HL-60 (cell line): ENCODE measurements around the gene FBXL15.

Source experiments
- DNase-seq, 2 experiments: peaks; one replicate each; pipeline ENCODE4 v3.0.0-alpha.2; 2010 to 2020; ENCODE audit warnings: low read depth in 1 of 2, low spot score in 1 of 2
- H3K27ac ChIP-seq: fragments of 250-450 bp; sonication (Bioruptor Pico); replicated peaks from 2 replicates; pipeline ENCODE4 v1.5.1; 2020; ENCODE audit warnings: mild to moderate bottlenecking, moderate library complexity
- H3K27me3 ChIP-seq: fragments of 250-450 bp; sonication (Bioruptor Pico); 2 replicates; pipeline ENCODE4 v1.5.1; 2021; ENCODE audit warnings: mild to moderate bottlenecking, moderate library complexity; ENCODE audit not compliant: insufficient read depth, poor library complexity, severe bottlenecking
- H3K4me3 ChIP-seq: replicated peaks from 2 replicates; pipeline ENCODE4 v1.5.1; 2011; ENCODE audit warnings: mild to moderate bottlenecking, control low read depth, low read length; ENCODE audit not compliant: insufficient read depth
- GABPA ChIP-seq: IDR thresholded peaks from 2 replicates; pipeline ENCODE4 v1.6.1; 2012; ENCODE audit warnings: low read depth
- POLR2AphosphoS5 ChIP-seq: IDR thresholded peaks from 2 replicates; pipeline ENCODE4 v1.6.1; 2012; ENCODE audit warnings: low read depth
- REST ChIP-seq: IDR thresholded peaks from 2 replicates; pipeline ENCODE4 v1.6.1; 2012; ENCODE audit warnings: low read depth; ENCODE audit not compliant: insufficient replicate concordance
- SPI1 ChIP-seq: IDR thresholded peaks from 2 replicates; pipeline ENCODE4 v1.6.1; 2012; ENCODE audit warnings: low read depth, mild to moderate bottlenecking, borderline replicate concordance
- TF ChIP-seq, protein P1 (sequence below): IDR thresholded peaks from one replicate; pipeline ENCODE4 v1.5.1; 2011; ENCODE audit warnings: low read length, control low read depth, inconsistent platforms; ENCODE audit not compliant: insufficient read depth

Gene FBXL15

DNA sequence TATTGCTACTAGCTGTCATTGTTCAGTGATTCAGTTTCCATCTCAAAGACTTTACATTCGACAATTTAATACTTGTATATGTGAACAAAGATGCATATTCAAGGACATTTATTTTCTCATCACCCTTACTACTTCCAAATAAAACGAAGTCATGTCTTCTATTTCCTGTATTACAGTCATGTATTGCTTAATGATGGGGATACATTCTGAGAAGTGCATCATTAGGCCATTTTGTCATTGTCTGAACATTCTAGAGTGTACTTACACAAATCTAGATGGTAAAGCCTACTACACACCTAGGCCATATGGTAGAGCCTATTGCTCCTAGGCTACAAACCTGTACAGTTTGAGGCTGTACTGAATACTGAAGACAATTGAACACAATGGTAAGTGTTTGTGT lies 24.2 kb downstream of the FBXL15 start:
- no peak for DNase-seq

DNA sequence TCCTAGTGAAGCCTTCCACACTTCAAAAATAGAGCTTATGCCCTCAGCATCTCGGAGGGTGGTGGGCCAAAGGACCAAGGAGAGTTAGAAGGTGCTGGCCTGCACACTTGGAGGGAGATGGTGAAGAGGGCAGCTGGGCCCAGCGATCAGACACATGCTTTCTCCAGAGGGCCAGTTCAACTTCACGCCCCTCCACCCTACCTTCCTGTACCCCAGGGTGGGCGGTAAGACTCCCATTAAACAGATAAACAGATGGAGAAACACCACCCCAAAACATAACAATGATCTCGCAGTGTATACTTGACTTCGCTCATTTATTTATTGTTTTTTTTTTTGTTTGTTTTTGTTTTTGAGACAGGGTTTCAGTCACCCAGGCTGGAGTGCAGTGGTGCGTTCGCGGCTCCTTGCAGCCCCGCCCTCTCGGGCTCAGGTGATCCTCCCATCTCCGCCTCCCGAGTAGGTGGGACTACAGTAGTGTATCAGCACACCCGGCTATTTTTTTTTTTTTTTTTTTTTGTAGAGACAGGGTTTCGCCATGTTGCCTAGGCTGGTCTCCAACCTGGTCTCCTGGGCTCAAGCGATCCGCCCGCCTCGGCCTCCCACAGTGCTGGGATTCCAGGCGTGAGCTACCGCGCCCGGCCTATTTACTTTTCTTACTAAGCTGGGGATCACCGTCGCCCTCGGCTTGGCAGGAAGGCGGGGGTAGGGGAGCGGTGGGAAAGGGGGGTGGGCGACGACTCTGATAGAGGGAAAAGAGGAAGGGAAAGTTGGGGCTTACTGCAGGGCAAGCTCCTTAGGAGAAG lies 28.9 kb downstream of the FBXL15 start:
- DNase-seq = peak; percentile 70 to 82
- peak overlapping the region; percentile 79 for H3K27ac ChIP-seq
- TF ChIP-seq, protein P1, sequence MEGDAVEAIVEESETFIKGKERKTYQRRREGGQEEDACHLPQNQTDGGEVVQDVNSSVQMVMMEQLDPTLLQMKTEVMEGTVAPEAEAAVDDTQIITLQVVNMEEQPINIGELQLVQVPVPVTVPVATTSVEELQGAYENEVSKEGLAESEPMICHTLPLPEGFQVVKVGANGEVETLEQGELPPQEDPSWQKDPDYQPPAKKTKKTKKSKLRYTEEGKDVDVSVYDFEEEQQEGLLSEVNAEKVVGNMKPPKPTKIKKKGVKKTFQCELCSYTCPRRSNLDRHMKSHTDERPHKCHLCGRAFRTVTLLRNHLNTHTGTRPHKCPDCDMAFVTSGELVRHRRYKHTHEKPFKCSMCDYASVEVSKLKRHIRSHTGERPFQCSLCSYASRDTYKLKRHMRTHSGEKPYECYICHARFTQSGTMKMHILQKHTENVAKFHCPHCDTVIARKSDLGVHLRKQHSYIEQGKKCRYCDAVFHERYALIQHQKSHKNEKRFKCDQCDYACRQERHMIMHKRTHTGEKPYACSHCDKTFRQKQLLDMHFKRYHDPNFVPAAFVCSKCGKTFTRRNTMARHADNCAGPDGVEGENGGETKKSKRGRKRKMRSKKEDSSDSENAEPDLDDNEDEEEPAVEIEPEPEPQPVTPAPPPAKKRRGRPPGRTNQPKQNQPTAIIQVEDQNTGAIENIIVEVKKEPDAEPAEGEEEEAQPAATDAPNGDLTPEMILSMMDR = no peak
- TF ChIP-seq POLR2AphosphoS5 (0 out of 2 replicates have a peak, but pooled peaks have one; percentile 10), SPI1 (no peak), REST (no peak), GABPA (no peak)
- no peaks in the 10 kb centered on the region for H3K27me3 ChIP-seq
- H3K4me3 ChIP-seq = peak overlapping the region; percentile 76

More for the DNA sequence above, 24.2 kb downstream of the FBXL15 start:
- Histone ChIP-seq H3K4me3 (no peak overlapping the region), H3K27ac (no peak overlapping the region), H3K27me3 (no peaks in the 10 kb centered on the region)
- TF ChIP-seq REST = no peak
- TF ChIP-seq, protein P1 = no peak
- no peak for TF ChIP-seq POLR2AphosphoS5
- no peak for TF ChIP-seq SPI1
- TF ChIP-seq GABPA = no peak

DNA sequence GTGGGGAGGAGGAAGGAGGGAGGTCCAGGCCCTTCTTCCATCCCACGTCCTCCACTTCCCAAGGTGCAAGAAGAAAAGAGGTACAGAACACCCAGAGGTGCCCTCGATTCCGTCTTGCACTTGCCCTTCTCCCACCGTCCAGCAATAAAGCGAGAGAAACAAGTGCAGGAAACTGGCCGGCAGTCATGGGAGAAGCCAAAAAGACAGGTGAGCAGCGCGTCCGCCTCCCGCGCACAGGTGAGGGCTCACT lies 29.4 kb downstream of the FBXL15 start:
- peak in 1 of 2 experiments; percentile 63 for DNase-seq
- TF ChIP-seq POLR2AphosphoS5 (peak; percentile 66; the same call in 1 of the 2 replicates), SPI1 (no peak)
- peak overlapping the region; percentile 76 for H3K4me3 ChIP-seq
- H3K27ac ChIP-seq = peak overlapping the region; percentile 79
- H3K27me3 ChIP-seq = no peaks in the 10 kb centered on the region

- Histone ChIP-seq H3K27ac (peak overlapping the region; percentile 79), H3K27me3 (no peaks in the 10 kb centered on the region), H3K4me3 (peak overlapping the region; percentile 76)
- TF ChIP-seq SPI1 (0 out of 2 replicates have a peak, but pooled peaks have one; percentile 3), REST (no peak), GABPA (no peak), POLR2AphosphoS5 (no peak)
- TF ChIP-seq, protein P1 = no peak
- peak; percentile 82 to 90 for DNase-seq
Observed at GRCh38 chr10:102450374-102451104, 29.9 kb downstream of the FBXL15 start.
